Kidney capillary endothelial cell (primary cell): ENCODE measurements around the gene RGS9.
"Not testable (repeated sequence)": the region's sequence is repeated elsewhere in the genome, so short reads cannot be mapped to it uniquely, and the experiment has no call there.

Experiments
- DNase-seq: peaks from one replicate; pipeline ENCODE4 v3.0.0-alpha.2; 2018; ENCODE audit warnings: low spot score

Gene RGS9

GRCh38 chr17:65137021-65137939 is at the start of gene RGS9:
RGS9 (plus strand) TSS chr17:65137370; CDS start chr17:65137541, 171 bp downstream.
- peak; percentile 51 for DNase-seq

- DNase-seq: no peak
Observed at GRCh38 chr17:65088621-65089360, 48.4 kb upstream of the RGS9 start.

- DNase-seq: no peak
Observed at GRCh38 chr17:65092262-65092661, 44.9 kb upstream of the RGS9 start.

- not testable (repeated sequence) for DNase-seq
Observed at GRCh38 chr17:65092721-65093356, 44.3 kb upstream of the RGS9 start.

- no peak for DNase-seq
Observed at GRCh38 chr17:65093930-65094329, 43.2 kb upstream of the RGS9 start.

GRCh38 chr17:65095465-65095864 is 41.7 kb upstream of the RGS9 start:
- DNase-seq: no peak

- DNase-seq: not testable (repeated sequence)
Observed at GRCh38 chr17:65096382-65096781, 40.8 kb upstream of the RGS9 start.

- no peak for DNase-seq
Observed at GRCh38 chr17:65097110-65097509, 40.1 kb upstream of the RGS9 start.

GRCh38 chr17:65099475-65099874 is 37.7 kb upstream of the RGS9 start:
- no peak for DNase-seq

GRCh38 chr17:65099941-65100315 is 37.2 kb upstream of the RGS9 start:
- no peak for DNase-seq

GRCh38 chr17:65100316-65101140 is 36.6 kb upstream of the RGS9 start:
- peak; percentile 44 for DNase-seq

- DNase-seq: no peak
Observed at GRCh38 chr17:65101371-65101770, 35.8 kb upstream of the RGS9 start.

- DNase-seq: no peak
Observed at GRCh38 chr17:65102235-65102634, 34.9 kb upstream of the RGS9 start.

- DNase-seq: no peak
Observed at GRCh38 chr17:65102788-65103187, 34.4 kb upstream of the RGS9 start.

GRCh38 chr17:65103431-65103830 is 33.7 kb upstream of the RGS9 start:
- DNase-seq: no peak

GRCh38 chr17:65103896-65104295 is 33.3 kb upstream of the RGS9 start:
- DNase-seq: no peak

- no peak for DNase-seq
Observed at GRCh38 chr17:65104541-65104940, 32.6 kb upstream of the RGS9 start.

- DNase-seq: no peak
Observed at GRCh38 chr17:65104973-65105372, 32.2 kb upstream of the RGS9 start.

GRCh38 chr17:65108152-65108551 is 29.0 kb upstream of the RGS9 start:
- DNase-seq: no peak

- DNase-seq: no peak
Observed at GRCh38 chr17:65109543-65109942, 27.6 kb upstream of the RGS9 start.

- no peak for DNase-seq
Observed at GRCh38 chr17:65109990-65110680, 27.0 kb upstream of the RGS9 start.
